ENCODE measurements around the gene SNX5. TPM values are rescaled to one million over a fixed set of nuclear protein-coding genes. Genes with fewer than 3 reads are reported as not detected.
A peak's percentile ranks its signal among the peaks of the same experiment; 100 is the strongest.

Gene SNX5
- total and polyA plus RNA-seq, 2 of the 13 experiments (the other 11 are each of a cell fraction or from before 2014, with no cell fraction given) = 664 to 1,040 TPM

DNA sequence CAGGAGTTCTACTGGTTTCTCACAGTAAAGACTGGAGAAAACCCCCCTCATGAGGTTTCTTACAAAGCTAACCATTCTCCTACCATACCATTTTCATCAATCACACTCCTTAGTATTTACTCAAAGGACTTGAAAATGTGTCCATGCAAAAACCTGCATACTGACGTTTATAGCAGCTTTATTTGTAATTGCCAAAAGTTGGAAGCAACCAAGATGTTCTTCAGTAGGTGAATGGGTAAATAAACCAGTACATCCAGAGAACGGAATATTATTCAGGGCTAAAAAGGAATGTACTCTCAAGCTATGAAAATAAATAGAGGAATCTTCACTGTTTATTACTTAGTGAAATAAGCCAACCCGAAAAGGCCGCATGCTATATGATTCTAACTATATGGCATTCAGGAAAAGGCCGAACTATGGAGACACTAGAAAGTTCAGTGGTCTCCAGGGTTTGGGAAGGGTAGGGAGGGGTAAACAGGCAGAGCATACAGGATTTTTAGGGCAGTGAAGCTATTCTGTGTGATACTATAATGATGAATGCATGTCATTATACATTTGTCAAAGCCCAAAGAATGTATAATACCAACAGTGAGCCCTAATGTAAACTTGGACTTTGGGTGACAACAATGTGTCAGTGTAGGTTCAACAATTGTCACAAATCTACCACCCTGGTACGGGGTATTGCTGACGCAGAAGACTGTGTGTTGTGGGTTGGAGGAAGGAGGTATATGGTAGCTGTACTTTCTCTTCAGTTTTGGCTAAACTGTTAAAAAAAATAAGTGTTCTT is 50.6 kb downstream of the SNX5 start (continued):
- no peak for TF ChIP-seq ZSCAN30 (CRISPR knock-in tag; IDR thresholded peaks at IDR 0.05)
- TF ChIP-seq, protein P1, sequence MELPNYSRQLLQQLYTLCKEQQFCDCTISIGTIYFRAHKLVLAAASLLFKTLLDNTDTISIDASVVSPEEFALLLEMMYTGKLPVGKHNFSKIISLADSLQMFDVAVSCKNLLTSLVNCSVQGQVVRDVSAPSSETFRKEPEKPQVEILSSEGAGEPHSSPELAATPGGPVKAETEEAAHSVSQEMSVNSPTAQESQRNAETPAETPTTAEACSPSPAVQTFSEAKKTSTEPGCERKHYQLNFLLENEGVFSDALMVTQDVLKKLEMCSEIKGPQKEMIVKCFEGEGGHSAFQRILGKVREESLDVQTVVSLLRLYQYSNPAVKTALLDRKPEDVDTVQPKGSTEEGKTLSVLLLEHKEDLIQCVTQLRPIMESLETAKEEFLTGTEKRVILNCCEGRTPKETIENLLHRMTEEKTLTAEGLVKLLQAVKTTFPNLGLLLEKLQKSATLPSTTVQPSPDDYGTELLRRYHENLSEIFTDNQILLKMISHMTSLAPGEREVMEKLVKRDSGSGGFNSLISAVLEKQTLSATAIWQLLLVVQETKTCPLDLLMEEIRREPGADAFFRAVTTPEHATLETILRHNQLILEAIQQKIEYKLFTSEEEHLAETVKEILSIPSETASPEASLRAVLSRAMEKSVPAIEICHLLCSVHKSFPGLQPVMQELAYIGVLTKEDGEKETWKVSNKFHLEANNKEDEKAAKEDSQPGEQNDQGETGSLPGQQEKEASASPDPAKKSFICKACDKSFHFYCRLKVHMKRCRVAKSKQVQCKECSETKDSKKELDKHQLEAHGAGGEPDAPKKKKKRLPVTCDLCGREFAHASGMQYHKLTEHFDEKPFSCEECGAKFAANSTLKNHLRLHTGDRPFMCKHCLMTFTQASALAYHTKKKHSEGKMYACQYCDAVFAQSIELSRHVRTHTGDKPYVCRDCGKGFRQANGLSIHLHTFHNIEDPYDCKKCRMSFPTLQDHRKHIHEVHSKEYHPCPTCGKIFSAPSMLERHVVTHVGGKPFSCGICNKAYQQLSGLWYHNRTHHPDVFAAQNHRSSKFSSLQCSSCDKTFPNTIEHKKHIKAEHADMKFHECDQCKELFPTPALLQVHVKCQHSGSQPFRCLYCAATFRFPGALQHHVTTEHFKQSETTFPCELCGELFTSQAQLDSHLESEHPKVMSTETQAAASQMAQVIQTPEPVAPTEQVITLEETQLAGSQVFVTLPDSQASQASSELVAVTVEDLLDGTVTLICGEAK (IDR thresholded peaks at IDR 0.05) = no peak
- TF ChIP-seq, protein P1 (CRISPR knock-in tag; IDR thresholded peaks at IDR 0.05) = no peak
- no peak for TF ChIP-seq NFIB (CRISPR knock-in tag; IDR thresholded peaks at IDR 0.05; ENCODE audit: borderline replicate concordance)
- no peak for TF ChIP-seq YEATS4 (CRISPR knock-in tag; IDR thresholded peaks at IDR 0.05; ENCODE audit: borderline replicate concordance)
- no peak for TF ChIP-seq JUNB (CRISPR knock-in tag; IDR thresholded peaks at IDR 0.05; ENCODE audit: borderline replicate concordance)
- TF ChIP-seq HOXA3 (CRISPR knock-in tag; IDR thresholded peaks at IDR 0.05) = peak; percentile 67
- TF ChIP-seq, protein P2, sequence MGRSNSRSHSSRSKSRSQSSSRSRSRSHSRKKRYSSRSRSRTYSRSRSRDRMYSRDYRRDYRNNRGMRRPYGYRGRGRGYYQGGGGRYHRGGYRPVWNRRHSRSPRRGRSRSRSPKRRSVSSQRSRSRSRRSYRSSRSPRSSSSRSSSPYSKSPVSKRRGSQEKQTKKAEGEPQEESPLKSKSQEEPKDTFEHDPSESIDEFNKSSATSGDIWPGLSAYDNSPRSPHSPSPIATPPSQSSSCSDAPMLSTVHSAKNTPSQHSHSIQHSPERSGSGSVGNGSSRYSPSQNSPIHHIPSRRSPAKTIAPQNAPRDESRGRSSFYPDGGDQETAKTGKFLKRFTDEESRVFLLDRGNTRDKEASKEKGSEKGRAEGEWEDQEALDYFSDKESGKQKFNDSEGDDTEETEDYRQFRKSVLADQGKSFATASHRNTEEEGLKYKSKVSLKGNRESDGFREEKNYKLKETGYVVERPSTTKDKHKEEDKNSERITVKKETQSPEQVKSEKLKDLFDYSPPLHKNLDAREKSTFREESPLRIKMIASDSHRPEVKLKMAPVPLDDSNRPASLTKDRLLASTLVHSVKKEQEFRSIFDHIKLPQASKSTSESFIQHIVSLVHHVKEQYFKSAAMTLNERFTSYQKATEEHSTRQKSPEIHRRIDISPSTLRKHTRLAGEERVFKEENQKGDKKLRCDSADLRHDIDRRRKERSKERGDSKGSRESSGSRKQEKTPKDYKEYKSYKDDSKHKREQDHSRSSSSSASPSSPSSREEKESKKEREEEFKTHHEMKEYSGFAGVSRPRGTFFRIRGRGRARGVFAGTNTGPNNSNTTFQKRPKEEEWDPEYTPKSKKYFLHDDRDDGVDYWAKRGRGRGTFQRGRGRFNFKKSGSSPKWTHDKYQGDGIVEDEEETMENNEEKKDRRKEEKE (IDR thresholded peaks at IDR 0.05) = no peak
- TF ChIP-seq ZNF720 (CRISPR knock-in tag; IDR thresholded peaks at IDR 0.05) = no peak
- peak; percentile 71; the same call in 1 of the 2 replicates for TF ChIP-seq ZNF792 (CRISPR knock-in tag; IDR thresholded peaks at IDR 0.05)
- no peak for TF ChIP-seq ZKSCAN1 (IDR thresholded peaks at IDR 0.05; ENCODE audit: low read length)
- TF ChIP-seq, protein P3, sequence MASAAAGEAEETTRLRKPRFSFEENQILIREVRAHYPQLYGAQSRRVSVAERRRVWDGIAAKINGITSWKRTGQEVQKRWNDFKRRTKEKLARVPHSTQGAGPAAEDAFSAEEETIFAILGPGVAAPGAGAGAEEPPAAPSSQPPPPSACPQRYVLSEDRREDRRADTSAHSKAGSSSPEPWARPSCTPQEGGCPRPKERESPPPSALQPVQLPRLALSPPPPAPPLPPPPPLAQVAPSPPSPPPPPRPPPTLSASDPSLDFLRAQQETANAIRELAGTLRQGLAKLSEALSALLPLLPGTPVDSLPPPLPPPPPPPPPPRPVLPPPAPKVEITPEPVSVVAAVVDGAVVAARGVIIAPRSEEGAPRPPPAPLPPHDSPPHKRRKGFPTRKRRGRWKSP (CRISPR knock-in tag; IDR thresholded peaks at IDR 0.05) = no peak
- no peak for TF ChIP-seq HNRNPUL1 (IDR thresholded peaks at IDR 0.05; ENCODE audit: low read depth, low read length)
- no peak for TF ChIP-seq ZNF674 (CRISPR knock-in tag; IDR thresholded peaks at IDR 0.05; ENCODE audit: low read depth)
- TF ChIP-seq RFX3 (CRISPR knock-in tag; IDR thresholded peaks at IDR 0.05) = no peak
- TF ChIP-seq BORCS8-MEF2B (CRISPR knock-in tag; IDR thresholded peaks at IDR 0.05) = no peak
- no peak for TF ChIP-seq ZNF10 (CRISPR knock-in tag; IDR thresholded peaks at IDR 0.05; ENCODE audit: borderline replicate concordance, low read depth)
- no peak for TF ChIP-seq NRL (CRISPR knock-in tag; IDR thresholded peaks at IDR 0.05; ENCODE audit: borderline replicate concordance)
